Measurements from ENCODE around the gene NEK4. TPM values are rescaled to one million over a fixed set of nuclear protein-coding genes. Genes with fewer than 3 reads are reported as not detected.

Gene NEK4
- total RNA-seq, 2 experiments from 2014 or later = 29.4 to 29.7 TPM

GRCh38 chr3:52798376-52798977 is 27.7 kb upstream of the NEK4 start:
- no peaks in the 10 kb centered on the region for H3K9me3 Mint-ChIP-seq
- no peak overlapping the region for H3K27ac Mint-ChIP-seq
- H3K4me3 Mint-ChIP-seq = no peak overlapping the region
- no peak for DNase-seq
- H3K27me3 Mint-ChIP-seq = no peaks in the 10 kb centered on the region
- H3K36me3 Mint-ChIP-seq = no peaks in the 10 kb centered on the region
- H3K4me1 Mint-ChIP-seq = no peaks in the 10 kb centered on the region

- Mint-ChIP-seq H3K36me3 (no peaks in the 10 kb centered on the region), H3K4me3 (no peak overlapping the region), H3K4me1 (no peaks in the 10 kb centered on the region), H3K27ac (no peak overlapping the region), H3K27me3 (no peaks in the 10 kb centered on the region), H3K9me3 (no peaks in the 10 kb centered on the region)
- no peak for DNase-seq
Measured at GRCh38 chr3:52796411-52796810, 25.7 kb upstream of the NEK4 start.

GRCh38 chr3:52795298-52795900 is 24.7 kb upstream of the NEK4 start:
- H3K9me3 Mint-ChIP-seq = no peaks in the 10 kb centered on the region
- no peak for DNase-seq
- H3K4me1 Mint-ChIP-seq = no peaks in the 10 kb centered on the region
- H3K36me3 Mint-ChIP-seq = no peaks in the 10 kb centered on the region
- no peak overlapping the region for H3K4me3 Mint-ChIP-seq
- no peaks in the 10 kb centered on the region for H3K27me3 Mint-ChIP-seq
- H3K27ac Mint-ChIP-seq = no peak overlapping the region

- Mint-ChIP-seq H3K4me1 (no peaks in the 10 kb centered on the region), H3K27me3 (no peaks in the 10 kb centered on the region), H3K4me3 (no peak within 1 kb of the TSS), H3K27ac (no peak within 1 kb of the TSS), H3K9me3 (no peaks in the 10 kb centered on the region), H3K36me3 (no peaks in the 10 kb centered on the region)
- no peak for DNase-seq
Measured at GRCh38 chr3:52794612-52795099, 23.9 kb upstream of the NEK4 start, which contains the start of gene ITIH3. Gene ITIH3 (plus strand): TSS chr3:52794796. CDS start chr3:52794804, 8 bp downstream.

GRCh38 chr3:52793702-52794611 is 23.2 kb upstream of the NEK4 start:
- Mint-ChIP-seq H3K9me3 (no peaks in the 10 kb centered on the region), H3K27me3 (no peaks in the 10 kb centered on the region), H3K27ac (no peak overlapping the region), H3K36me3 (no peaks in the 10 kb centered on the region), H3K4me3 (no peak overlapping the region), H3K4me1 (no peaks in the 10 kb centered on the region)
- DNase-seq = no peak

GRCh38 chr3:52792961-52793695 is 22.4 kb upstream of the NEK4 start:
- H3K4me1 Mint-ChIP-seq = no peaks in the 10 kb centered on the region
- no peak for DNase-seq
- H3K4me3 Mint-ChIP-seq = no peak overlapping the region
- no peaks in the 10 kb centered on the region for H3K36me3 Mint-ChIP-seq
- H3K27me3 Mint-ChIP-seq = no peaks in the 10 kb centered on the region
- no peaks in the 10 kb centered on the region for H3K9me3 Mint-ChIP-seq
- H3K27ac Mint-ChIP-seq = no peak overlapping the region

- H3K4me3 Mint-ChIP-seq = no peak overlapping the region
- no peak overlapping the region for H3K27ac Mint-ChIP-seq
- no peaks in the 10 kb centered on the region for H3K9me3 Mint-ChIP-seq
- DNase-seq = no peak
- H3K4me1 Mint-ChIP-seq = no peaks in the 10 kb centered on the region
- H3K27me3 Mint-ChIP-seq = no peaks in the 10 kb centered on the region
- H3K36me3 Mint-ChIP-seq = no peaks in the 10 kb centered on the region
Measured at GRCh38 chr3:52792413-52792812, 21.7 kb upstream of the NEK4 start.

GRCh38 chr3:52791928-52792327 is 21.2 kb upstream of the NEK4 start:
- DNase-seq = no peak
- Mint-ChIP-seq H3K4me3 (no peak overlapping the region), H3K36me3 (no peaks in the 10 kb centered on the region), H3K27me3 (no peaks in the 10 kb centered on the region), H3K4me1 (no peaks in the 10 kb centered on the region), H3K9me3 (no peaks in the 10 kb centered on the region), H3K27ac (no peak overlapping the region)

GRCh38 chr3:52791366-52791765 is 20.6 kb upstream of the NEK4 start:
- H3K27me3 Mint-ChIP-seq = no peaks in the 10 kb centered on the region
- DNase-seq = no peak
- no peaks in the 10 kb centered on the region for H3K36me3 Mint-ChIP-seq
- H3K27ac Mint-ChIP-seq = no peak overlapping the region
- no peaks in the 10 kb centered on the region for H3K9me3 Mint-ChIP-seq
- H3K4me1 Mint-ChIP-seq = no peaks in the 10 kb centered on the region
- H3K4me3 Mint-ChIP-seq = no peak overlapping the region

GRCh38 chr3:52790741-52791140 is 20.0 kb upstream of the NEK4 start:
- H3K27me3 Mint-ChIP-seq = no peaks in the 10 kb centered on the region
- H3K36me3 Mint-ChIP-seq = no peaks in the 10 kb centered on the region
- no peak for DNase-seq
- no peaks in the 10 kb centered on the region for H3K9me3 Mint-ChIP-seq
- H3K4me3 Mint-ChIP-seq = no peak overlapping the region
- no peak overlapping the region for H3K27ac Mint-ChIP-seq
- H3K4me1 Mint-ChIP-seq = no peaks in the 10 kb centered on the region

GRCh38 chr3:52790337-52790736 is 19.6 kb upstream of the NEK4 start:
- no peaks in the 10 kb centered on the region for H3K9me3 Mint-ChIP-seq
- no peaks in the 10 kb centered on the region for H3K36me3 Mint-ChIP-seq
- no peak overlapping the region for H3K27ac Mint-ChIP-seq
- no peaks in the 10 kb centered on the region for H3K4me1 Mint-ChIP-seq
- no peaks in the 10 kb centered on the region for H3K27me3 Mint-ChIP-seq
- no peak for DNase-seq
- no peak overlapping the region for H3K4me3 Mint-ChIP-seq

- H3K36me3 Mint-ChIP-seq = no peaks in the 10 kb centered on the region
- no peaks in the 10 kb centered on the region for H3K9me3 Mint-ChIP-seq
- DNase-seq = no peak
Measured at GRCh38 chr3:52789746-52790040, 19.0 kb upstream of the NEK4 start.

GRCh38 chr3:52788890-52789745 is 18.4 kb upstream of the NEK4 start:
- Mint-ChIP-seq H3K4me1 (no peaks in the 10 kb centered on the region), H3K4me3 (no peak overlapping the region), H3K27me3 (no peaks in the 10 kb centered on the region), H3K9me3 (no peaks in the 10 kb centered on the region), H3K36me3 (no peaks in the 10 kb centered on the region), H3K27ac (no peak overlapping the region)
- DNase-seq = no peak

More at GRCh38 chr3:52789746-52790040, 19.0 kb upstream of the NEK4 start:
- Mint-ChIP-seq H3K27ac (no peak overlapping the region), H3K27me3 (no peaks in the 10 kb centered on the region), H3K4me3 (no peak overlapping the region), H3K4me1 (no peaks in the 10 kb centered on the region)

All from activated naive CD8-positive, alpha-beta T cell treated with anti-CD3 and anti-CD28 coated beads for 36 hours (primary cell).